IMR-90 (cell line): ENCODE data around the gene CRAMP1. TPM values are rescaled to one million over a fixed set of nuclear protein-coding genes. Genes with fewer than 3 reads are reported as not detected.

Experiments used
- ATAC-seq: fragments of 200-7000 bp; cut with Tn5 transposase; 2 replicates; pipeline ENCODE4 v1.9.1; 2020; ENCODE audit warnings: low read depth, mild to moderate bottlenecking, moderate library complexity
- BruUV-seq: library from RNA; stranded (reverse); fragments of 400-500 nt; replicated peaks from 2 replicates; lab custom pipeline; 2021; lab: Mats Ljungman, UMichigan
- CTCF ChIA-PET: fragments of 300-600 bp; formaldehyde crosslinking; extraction: SDS; loops from one replicate; lab custom pipeline; 2021; ENCODE audit warnings: antibody characterized with exemption; lab: Yijun Ruan, JAX
- POLR2A ChIA-PET: fragments of 300-600 bp; sonication (Branson Sonifier 250); formaldehyde crosslinking; loops from one replicate; lab custom pipeline; 2022; ENCODE audit warnings: antibody characterized with exemption; ENCODE audit not compliant: unreplicated experiment; lab: Charles Lee
- DNase-seq: peaks from one replicate; pipeline ENCODE4 v3.0.0; 2013
- H2AFZ ChIP-seq: replicated peaks from 2 replicates; pipeline ENCODE3; 2013; ENCODE audit warnings: low read length, mild to moderate bottlenecking; ENCODE audit not compliant: poor library complexity
- H2AK5ac ChIP-seq: 2 replicates; pipeline ENCODE4 v1.6.1; 2013; ENCODE audit warnings: low read depth, low read length, inconsistent platforms
- H2AK9ac ChIP-seq: replicated peaks from 2 replicates; pipeline ENCODE3; 2013; ENCODE audit warnings: mild to moderate bottlenecking, low read depth, low read length, moderate library complexity; ENCODE audit not compliant: poor library complexity
- H2BK120ac ChIP-seq: 2 replicates; pipeline ENCODE4 v1.6.1; 2013; ENCODE audit warnings: low read depth, low read length, inconsistent platforms
- H2BK15ac ChIP-seq: 3 replicates; pipeline ENCODE4 v1.6.1; 2013; ENCODE audit warnings: low read depth, low read length, inconsistent platforms
- H2BK20ac ChIP-seq: 2 replicates; pipeline ENCODE4 v1.6.1; 2013; ENCODE audit warnings: low read depth, mild to moderate bottlenecking, inconsistent platforms, low read length, moderate library complexity
- H2BK5ac ChIP-seq: 2 replicates; pipeline ENCODE4 v1.6.1; 2013; ENCODE audit warnings: mild to moderate bottlenecking, low read depth, low read length, inconsistent platforms; ENCODE audit not compliant: poor library complexity, severe bottlenecking
- H3K14ac ChIP-seq: replicated peaks from 2 replicates; pipeline ENCODE4 v1.6.1; 2013; ENCODE audit warnings: low read depth, low read length, inconsistent platforms
- H3K18ac ChIP-seq: 2 replicates; pipeline ENCODE4 v1.6.1; 2013; ENCODE audit warnings: low read depth, low read length, control low read depth
- H3K23ac ChIP-seq: 2 replicates; pipeline ENCODE4 v1.6.1; 2013; ENCODE audit warnings: low read depth, low read length, inconsistent platforms
- H3K27ac ChIP-seq: 2 replicates; pipeline ENCODE4 v1.5.1; 2013; ENCODE audit warnings: mild to moderate bottlenecking, control low read depth, low read length; ENCODE audit not compliant: insufficient read depth
- H3K27me3 ChIP-seq: 2 replicates; pipeline ENCODE4 v1.6.1; 2013; ENCODE audit warnings: low read length; ENCODE audit not compliant: control insufficient read depth, insufficient read depth
- H3K36me3 ChIP-seq: 2 replicates; pipeline ENCODE4 v1.6.1; 2013; ENCODE audit warnings: low read length, mixed read lengths; ENCODE audit not compliant: control insufficient read depth, insufficient read depth
- H3K4ac ChIP-seq: 2 replicates; pipeline ENCODE4 v1.6.1; 2013; ENCODE audit warnings: low read depth, low read length, inconsistent platforms
- H3K4me1 ChIP-seq: 2 replicates; pipeline ENCODE4 v1.6.1; 2013; ENCODE audit warnings: low read length, mixed read lengths; ENCODE audit not compliant: control insufficient read depth, insufficient read depth
- H3K4me2 ChIP-seq: 2 replicates; pipeline ENCODE4 v1.6.1; 2013; ENCODE audit warnings: low read depth, mild to moderate bottlenecking, control low read depth, low read length, moderate library complexity
- H3K4me3 ChIP-seq: 2 replicates; pipeline ENCODE4 v1.5.1; 2013; ENCODE audit warnings: low read depth, mild to moderate bottlenecking, control low read depth, low read length, moderate library complexity; ENCODE audit not compliant: insufficient read depth
- H3K56ac ChIP-seq: 2 replicates; pipeline ENCODE4 v1.6.1; 2013; ENCODE audit warnings: low read length, inconsistent platforms; ENCODE audit not compliant: insufficient read depth; ENCODE audit errors: extremely low read depth
- H3K79me1 ChIP-seq, 2 experiments: 2 replicates each; pipeline ENCODE4 v1.6.1; 2013; ENCODE audit warnings: low read length in 2 of 2, inconsistent platforms in 1 of 2, low read depth in 1 of 2
- H3K9ac ChIP-seq: 2 replicates; pipeline ENCODE4 v1.6.1; 2013; ENCODE audit warnings: low read depth, low read length, control low read depth
- H3K9me1 ChIP-seq: 2 replicates; pipeline ENCODE4 v1.6.1; 2013; ENCODE audit warnings: low read length, inconsistent platforms; ENCODE audit not compliant: insufficient read depth
- H3K9me3 ChIP-seq: 2 replicates; pipeline ENCODE4 v1.6.1; 2013; ENCODE audit warnings: low read length; ENCODE audit not compliant: control insufficient read depth, insufficient read depth
- H4K20me1 ChIP-seq: 2 replicates; pipeline ENCODE4 v1.6.1; 2013; ENCODE audit warnings: low read length, inconsistent platforms; ENCODE audit not compliant: insufficient read depth
- H4K5ac ChIP-seq: 2 replicates; pipeline ENCODE4 v1.6.1; 2013; ENCODE audit warnings: mild to moderate bottlenecking, low read depth, low read length, control low read depth
- H4K8ac ChIP-seq, 2 experiments: 2 replicates each; pipeline ENCODE4 v1.6.1; 2013; ENCODE audit warnings: low read depth in 2 of 2, low read length in 2 of 2, control low read depth in 1 of 2, inconsistent platforms in 1 of 2
- H4K91ac ChIP-seq: 2 replicates; pipeline ENCODE4 v1.6.1; 2013; ENCODE audit warnings: low read depth, low read length, inconsistent platforms; ENCODE audit not compliant: insufficient read depth
- MAZ ChIP-seq: IDR thresholded peaks from 2 replicates; pipeline ENCODE4 v1.6.1; 2012; ENCODE audit warnings: low read depth, mild to moderate bottlenecking, low read length, improper control_type of control experiment, moderate library complexity, borderline replicate concordance
- MXI1 ChIP-seq: IDR thresholded peaks from 2 replicates; pipeline ENCODE4 v1.6.1; 2012; ENCODE audit warnings: low read depth, mild to moderate bottlenecking, low read length, moderate library complexity, borderline replicate concordance
- WGBS, 2 experiments: methylation state at CpG; one replicate each; pipeline versions ENCODE4 v1.1.5 to v1.1.7; 2013; ENCODE audit warnings: missing lambda C conversion rate in 2 of 2; ENCODE audit not compliant: insufficient read length in 1 of 2; ENCODE audit errors: extremely low coverage in 2 of 2; 5-methylcytosine and 5-hydroxymethylcytosine counted together
- dilution Hi-C: fragments of 300-500 bp; cut with HindIII; formaldehyde crosslinking; loops from one replicate; pipeline ENCODE4 v1.14.3; 2018; ENCODE audit warnings: low sequenced_read_pairs; ENCODE audit not compliant: unreplicated experiment
- in situ Hi-C: fragments of 300-500 bp; cut with MboI; formaldehyde crosslinking; loops from 3 replicates; pipeline ENCODE4 v1.14.3; 2019; ENCODE audit warnings: low sequenced_read_pairs, inconsistent platforms, mixed read lengths
- intact Hi-C: fragments of 100-400 bp; cut with micrococcal nuclease; formaldehyde crosslinking; loops from 2 replicates; pipeline ENCODE4 v1.10.0; 2022
- polyA plus RNA-seq, 3 experiments: library from polyadenylated mRNA; depleted of rRNA; stranded (reverse); fragments of >200 nt; gene quantifications; 2 replicates each; pipeline ENCODE4 v1.2.3, GENCODE V29; 2012; ENCODE audit warnings: low replicate concordance in 1 of 3
- total RNA-seq: library from RNA; depleted of rRNA; stranded (reverse); fragments of >200 nt; gene quantifications from 2 replicates; pipeline ENCODE4 v1.2.3, GENCODE V29; 2012

CRAMP1 gene
- total and polyA plus RNA-seq, 2 of the 4 experiments (the other 2 are of a cell fraction), result 3.2 to 12.0 TPM

DNA sequence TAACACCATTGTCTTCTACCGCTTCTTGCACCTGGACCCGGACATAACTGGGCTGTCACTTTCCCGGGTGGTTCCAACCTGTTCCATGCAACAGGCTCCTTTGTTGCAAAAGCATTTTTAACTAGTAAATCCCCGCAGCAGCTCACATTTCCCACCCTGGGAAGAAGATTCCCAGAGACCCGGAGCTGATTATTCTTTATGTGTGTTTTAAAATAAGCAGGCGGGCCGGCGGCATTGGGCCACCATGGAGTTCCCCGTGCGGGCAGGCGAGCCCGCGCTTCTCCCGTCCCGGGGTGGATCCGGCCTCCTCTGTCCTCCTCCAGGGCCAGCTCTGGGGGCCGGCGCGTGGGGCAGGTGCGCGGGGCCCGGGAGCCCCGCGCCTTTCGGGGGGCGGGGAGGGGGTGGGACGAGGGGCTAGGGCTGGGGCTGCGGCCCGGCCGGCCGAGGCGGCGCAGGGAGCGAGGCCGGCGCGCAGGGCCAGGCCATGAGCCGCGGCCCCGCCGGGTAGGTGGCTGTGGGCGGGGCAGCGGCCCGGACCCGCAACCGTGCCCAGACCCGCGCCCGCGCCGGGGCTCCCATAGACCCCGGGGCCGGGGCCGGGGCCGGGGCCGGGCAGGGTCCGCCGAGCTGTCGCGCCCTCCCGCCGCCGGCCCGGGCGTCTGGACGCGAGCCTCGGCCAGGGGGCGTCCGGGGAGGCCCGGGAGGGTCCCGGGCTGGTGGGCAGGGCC is 1.7 kb downstream of the CRAMP1 start:
- H2AFZ ChIP-seq, result peak overlapping the region; percentile 49
- H2BK15ac ChIP-seq, result no peak overlapping the region
- H3K18ac ChIP-seq, result no peak overlapping the region
- no peak overlapping the region for H2BK5ac ChIP-seq
- H3K27me3 ChIP-seq, result no peaks in the 10 kb centered on the region
- H3K4me1 ChIP-seq, result peaks cover 10% of the 10 kb centered on the region
- peaks cover 15% of the 10 kb centered on the region for H3K36me3 ChIP-seq
- peaks cover 3% of the 10 kb centered on the region for H3K9me1 ChIP-seq
- CTCF ChIA-PET, result no interaction called here
- peak overlapping the region; percentile 94 for H3K4me3 ChIP-seq
- H2BK120ac ChIP-seq, result no peak overlapping the region
- no peaks in the 10 kb centered on the region for H3K9me3 ChIP-seq
- no peak for DNase-seq
- no peak overlapping the region for H4K91ac ChIP-seq
- peak overlapping the region; percentile 90 for H3K9ac ChIP-seq
- no peak overlapping the region for H2BK20ac ChIP-seq
- intact Hi-C loops, result loop anchor here (5.0 kb wide), 2 partner anchors 93 to 122 kb away; partner anchors contain the start of genes MAPK8IP3 and TELO2
- H3K4ac ChIP-seq, result no peak overlapping the region
- H3K27ac ChIP-seq, result no peak overlapping the region
- no TSS peak for BruUV-seq
- dilution Hi-C loops, result no loop called here
- in situ Hi-C loops, result no loop called here
- H3K79me1 ChIP-seq, result peaks cover 19 to 60% of the 10 kb centered on the region in 2 experiments
- peak overlapping the region; percentile 18; the same call in 1 of the 2 replicates for H3K23ac ChIP-seq
- no peak overlapping the region for H3K56ac ChIP-seq
- H3K4me2 ChIP-seq, result peak overlapping the region; percentile 93
- H4K5ac ChIP-seq, result no peak overlapping the region
- TF ChIP-seq MXI1 (0 out of 2 replicates have a peak, but pooled peaks have one; percentile 5), MAZ (no peak)
- no peak overlapping the region; a peak in 1 of 4 replicates for H4K8ac ChIP-seq
- 0% methylated on average over 24 of the region's 72 CpGs; no CpG with 5 or more reads in 1 of the 2 experiments for WGBS, 2 experiments
- no peak overlapping the region for H3K14ac ChIP-seq
- H2AK5ac ChIP-seq, result no peak overlapping the region
- ATAC-seq, result no peak
- POLR2A ChIA-PET, result no interaction called here
- peaks cover 17% of the 10 kb centered on the region for H4K20me1 ChIP-seq
- peak overlapping the region; percentile 21 for H2AK9ac ChIP-seq
